HG03280 (cell line): Measurements from ENCODE around the gene SLC27A5.
A peak's percentile ranks its signal among the peaks of the same experiment; 100 is the strongest.
"Not testable (repeated sequence)": the region's sequence is repeated elsewhere in the genome, so short reads cannot be mapped to it uniquely, and the experiment has no call there.

Experiments used
- ATAC-seq: cut with Tn5 transposase; IDR thresholded peaks from one replicate; pipeline ENCODE4 v1.9.1; 2021; ENCODE audit warnings: mild to moderate bottlenecking, moderate library complexity; ENCODE audit not compliant: unreplicated experiment

Gene SLC27A5

GRCh38 chr19:58471736-58472135 lies 40.1 kb downstream of the SLC27A5 start:
- no peak for ATAC-seq

GRCh38 chr19:58470837-58471543 lies 40.8 kb downstream of the SLC27A5 start:
- not testable (repeated sequence) for ATAC-seq

- ATAC-seq: no peak
Observed at GRCh38 chr19:58469241-58470013, 42.4 kb downstream of the SLC27A5 start.

GRCh38 chr19:58468216-58468839 lies 43.5 kb downstream of the SLC27A5 start:
- ATAC-seq: no peak

- ATAC-seq: peak; percentile 96
Observed at GRCh38 chr19:58466760-58467589, 44.8 kb downstream of the SLC27A5 start, which contains the start of gene ZNF324. ZNF324 (plus strand) TSS chr19:58467080; CDS start chr19:58469186, 2,106 bp downstream.

GRCh38 chr19:58466089-58466759 lies 45.6 kb downstream of the SLC27A5 start:
- ATAC-seq: no peak

GRCh38 chr19:58460039-58460438 lies 51.8 kb downstream of the SLC27A5 start:
- ATAC-seq: no peak

- ATAC-seq: no peak
Observed at GRCh38 chr19:58456111-58456510, 55.7 kb downstream of the SLC27A5 start.

- no peak for ATAC-seq
Observed at GRCh38 chr19:58455306-58455705, 56.5 kb downstream of the SLC27A5 start.

- ATAC-seq: no peak
Observed at GRCh38 chr19:58453743-58454142, 58.0 kb downstream of the SLC27A5 start.

- peak; percentile 94 for ATAC-seq
Observed at GRCh38 chr19:58451358-58452101, 60.3 kb downstream of the SLC27A5 start, which contains the start of gene ZNF324B. ZNF324B (plus strand) TSS chr19:58451622; CDS start chr19:58453702, 2,080 bp downstream.

GRCh38 chr19:58450856-58451357 lies 60.9 kb downstream of the SLC27A5 start:
- peak; percentile 6 for ATAC-seq

- not testable (repeated sequence) for ATAC-seq
Observed at GRCh38 chr19:58449980-58450379, 61.8 kb downstream of the SLC27A5 start.

- not testable (repeated sequence) for ATAC-seq
Observed at GRCh38 chr19:58448860-58449259, 62.9 kb downstream of the SLC27A5 start.
